WTC11 (cell line): Measurements from ENCODE around the gene MYBL2. TPM values are rescaled to one million over a fixed set of nuclear protein-coding genes. Genes with fewer than 3 reads are reported as not detected.

ENCODE experiments used
- ATAC-seq: fragments of 200-7000 bp; cut with Tn5 transposase; 2 replicates; pipeline ENCODE4 v1.10.0; 2021; ENCODE audit warnings: mild to moderate bottlenecking, moderate library complexity
- CTCF ChIA-PET: fragments of 300-600 bp; sonication (Branson Sonifier 250); formaldehyde crosslinking; loops from one replicate; lab custom pipeline; 2021; ENCODE audit warnings: antibody characterized with exemption; lab: Charles Lee
- POLR2A ChIA-PET: fragments of 350-600 bp; sonication (Branson Sonifier 250); formaldehyde crosslinking; loops from one replicate; lab custom pipeline; 2021; ENCODE audit warnings: antibody characterized with exemption; lab: Charles Lee
- DNase-seq: peaks from one replicate; pipeline ENCODE4 v3.0.0; 2021; ENCODE audit warnings: low spot score
- H3K27ac Mint-ChIP-seq: 2 replicates; pipeline ENCODE4 v1.8.0; 2021; ENCODE audit warnings: mixed read lengths
- H3K27me3 Mint-ChIP-seq: 2 replicates; pipeline ENCODE4 v1.8.0; 2021; ENCODE audit warnings: low read depth, mild to moderate bottlenecking, moderate library complexity, mixed read lengths
- H3K36me3 Mint-ChIP-seq: 2 replicates; pipeline ENCODE4 v1.8.0; 2021; ENCODE audit warnings: mixed read lengths
- H3K4me1 Mint-ChIP-seq: 2 replicates; pipeline ENCODE4 v1.8.0; 2022; ENCODE audit warnings: mixed read lengths
- H3K4me3 Mint-ChIP-seq: 2 replicates; pipeline ENCODE4 v1.8.0; 2021; ENCODE audit warnings: mild to moderate bottlenecking, moderate library complexity, mixed read lengths
- H3K9me3 Mint-ChIP-seq: 2 replicates; pipeline ENCODE4 v1.8.0; 2021; ENCODE audit warnings: mixed read lengths
- AFF4 ChIP-seq: sonication (generic); formaldehyde crosslinking; IDR thresholded peaks from 2 replicates; pipeline ENCODE4 v1.8.1; 2023; ENCODE audit warnings: mild to moderate bottlenecking, missing genetic modification reagents, borderline replicate concordance
- GRHL2 ChIP-seq: fragments of 250-450 bp; sonication (Bioruptor Pico); IDR thresholded peaks from 2 replicates; pipeline ENCODE4 v1.8.0; 2022; ENCODE audit warnings: mild to moderate bottlenecking, moderate library complexity; ENCODE audit not compliant: insufficient replicate concordance, severe bottlenecking
- HMGA2 ChIP-seq: fragments of 250-450 bp; sonication (Bioruptor Pico); IDR thresholded peaks from 2 replicates; pipeline ENCODE4 v1.4.0; 2021; ENCODE audit warnings: mild to moderate bottlenecking, moderate library complexity
- NFYB ChIP-seq: sonication (generic); formaldehyde crosslinking; conservative IDR thresholded peaks from 2 replicates; pipeline ENCODE4 v1.8.0; 2022; ENCODE audit warnings: low read depth, missing genetic modification reagents
- PRRX2 ChIP-seq: fragments of 250-450 bp; sonication (Bioruptor Pico); IDR thresholded peaks from 2 replicates; pipeline ENCODE4 v1.8.0; 2021; ENCODE audit warnings: mild to moderate bottlenecking
- RORB ChIP-seq: fragments of 250-450 bp; sonication (Bioruptor Pico); IDR thresholded peaks from 2 replicates; pipeline ENCODE4 v1.9.0; 2021; ENCODE audit warnings: mild to moderate bottlenecking
- TEAD1 ChIP-seq: sonication (generic); formaldehyde crosslinking; IDR thresholded peaks from 2 replicates; pipeline ENCODE4 v1.8.0; 2022; ENCODE audit warnings: mild to moderate bottlenecking, missing genetic modification reagents
- ZBTB21 ChIP-seq: sonication (generic); formaldehyde crosslinking; IDR thresholded peaks from 2 replicates; pipeline ENCODE4 v1.8.1; 2023; ENCODE audit warnings: mild to moderate bottlenecking, missing genetic modification reagents, borderline replicate concordance
- ZBTB43 ChIP-seq: sonication (generic); formaldehyde crosslinking; IDR thresholded peaks from 2 replicates; pipeline ENCODE4 v1.8.1; 2023; ENCODE audit warnings: mild to moderate bottlenecking, missing genetic modification reagents
- ZNF425 ChIP-seq: fragments of 250-450 bp; sonication (Bioruptor Pico); conservative IDR thresholded peaks from 2 replicates; pipeline ENCODE4 v1.9.0; 2021; ENCODE audit warnings: mild to moderate bottlenecking
- ZNF532 ChIP-seq: fragments of 250-450 bp; sonication (Bioruptor Pico); IDR thresholded peaks from 2 replicates; pipeline ENCODE4 v1.9.0; 2021; ENCODE audit warnings: mild to moderate bottlenecking, borderline replicate concordance
- ZSCAN18 ChIP-seq: fragments of 250-450 bp; sonication (Bioruptor Pico); IDR thresholded peaks from 2 replicates; pipeline ENCODE4 v2.1.2; 2022; ENCODE audit warnings: mild to moderate bottlenecking, moderate library complexity
- total RNA-seq: library from RNA; stranded (reverse); gene quantifications from 3 replicates; pipeline ENCODE4 v1.2.3, GENCODE V29; 2021

MYBL2 gene
- total RNA-seq, 1 experiment from 2014 or later = 166 TPM

GRCh38 chr20:43699941-43700565, 33.1 kb downstream of the MYBL2 start (continued):
- TF ChIP-seq AFF4 (CRISPR knock-in tag) = no peak
- TF ChIP-seq TEAD1 (CRISPR knock-in tag) = no peak
- no peak for TF ChIP-seq PRRX2 (CRISPR knock-in tag)
- no peak for TF ChIP-seq ZBTB43 (CRISPR knock-in tag)
- TF ChIP-seq NFYB = no peak
- no peak for TF ChIP-seq RORB (CRISPR knock-in tag)
- no peak for TF ChIP-seq HMGA2 (CRISPR knock-in tag)
- TF ChIP-seq, all 79 proteins: peak for 0

GRCh38 chr20:43700627-43701026, 33.7 kb downstream of the MYBL2 start:
- ChIA-PET POLR2A (no interaction called here), CTCF (no interaction called here)
- DNase-seq (no peak), ATAC-seq (no peak)
- peaks cover 58% of the 10 kb centered on the region for H3K36me3 Mint-ChIP-seq
- H3K27me3 Mint-ChIP-seq = no peaks in the 10 kb centered on the region
- H3K9me3 Mint-ChIP-seq = no peaks in the 10 kb centered on the region
- TF ChIP-seq RORB (CRISPR knock-in tag) (no peak), HMGA2 (CRISPR knock-in tag) (no peak), GRHL2 (CRISPR knock-in tag) (no peak), ZNF425 (CRISPR knock-in tag) (no peak), ZSCAN18 (CRISPR knock-in tag) (no peak), ZBTB43 (CRISPR knock-in tag) (no peak), ZBTB21 (CRISPR knock-in tag) (no peak), ZNF532 (no peak)
- H3K4me1 Mint-ChIP-seq = no peaks in the 10 kb centered on the region
- H3K27ac Mint-ChIP-seq = no peak overlapping the region
- H3K4me3 Mint-ChIP-seq = no peak overlapping the region
